SK-N-MC (cell line): ENCODE data around the gene SPHK1.

ENCODE experiments used
- DNase-seq: peaks from one replicate; pipeline ENCODE4 v3.0.0-alpha.2; 2011; ENCODE audit warnings: low read depth, low spot score
- H3K27ac ChIP-seq: fragments of 200-600 bp; sonication (generic); 2 replicates; pipeline ENCODE4 v1.5.1; 2016; ENCODE audit warnings: mixed run types
- H3K36me3 ChIP-seq: fragments of 200-600 bp; sonication (generic); 2 replicates; pipeline ENCODE4 v1.6.1; 2017; ENCODE audit warnings: antibody characterized with exemption, low read length, mixed read lengths; ENCODE audit not compliant: insufficient read depth
- H3K4me3 ChIP-seq: fragments of 200-600 bp; sonication (generic); 2 replicates; pipeline ENCODE4 v1.5.1; 2016
- H3K9ac ChIP-seq: fragments of 200-600 bp; sonication (generic); 2 replicates; pipeline ENCODE4 v1.8.0; 2017; ENCODE audit warnings: mixed run types, mixed read lengths; ENCODE audit not compliant: insufficient read length
- H3K9me3 ChIP-seq: fragments of 200-600 bp; sonication (generic); 2 replicates; pipeline ENCODE4 v1.6.1; 2017; ENCODE audit warnings: low read depth, mild to moderate bottlenecking, antibody characterized with exemption, low read length, moderate library complexity, mixed read lengths
- EZH2 ChIP-seq: fragments of 200-600 bp; sonication (generic); IDR thresholded peaks from one replicate; pipeline ENCODE4 v1.6.1; 2017; ENCODE audit warnings: antibody characterized with exemption
- FOXP2 ChIP-seq: optimal IDR thresholded peaks from 2 replicates; pipeline ENCODE3; 2011; ENCODE audit warnings: mild to moderate bottlenecking, moderate library complexity; ENCODE audit not compliant: insufficient read depth; ENCODE audit errors: extremely low read length, control extremely low read depth
- POLR2AphosphoS5 ChIP-seq: IDR thresholded peaks from 2 replicates; pipeline ENCODE4 v1.6.1; 2012; ENCODE audit warnings: mild to moderate bottlenecking, low read depth, low read length, borderline replicate concordance

The SPHK1 gene

GRCh38 chr17:76386966-76387765 is 2.8 kb downstream of the SPHK1 start:
- H3K36me3 ChIP-seq: no peaks in the 10 kb centered on the region; the same call in 1 of the 2 replicates

GRCh38 chr17:76388966-76389888 is 4.8 kb downstream of the SPHK1 start:
- no peaks in the 10 kb centered on the region for H3K9me3 ChIP-seq
- H3K4me3 ChIP-seq: no peak overlapping the region
- H3K36me3 ChIP-seq: peaks cover 10% of the 10 kb centered on the region
- H3K9ac ChIP-seq: no peak overlapping the region
- no peak for DNase-seq
- TF ChIP-seq EZH2 (no peak), FOXP2 (no peak), POLR2AphosphoS5 (no peak)
- H3K27ac ChIP-seq: no peak overlapping the region

More at GRCh38 chr17:76386966-76387765, 2.8 kb downstream of the SPHK1 start:
- H3K9me3 ChIP-seq: no peaks in the 10 kb centered on the region
- no peak for DNase-seq
- H3K9ac ChIP-seq: no peak overlapping the region
- H3K27ac ChIP-seq: no peak overlapping the region
- TF ChIP-seq POLR2AphosphoS5 (no peak; the same call in 1 of the 2 replicates), FOXP2 (no peak), EZH2 (no peak)
- no peak overlapping the region for H3K4me3 ChIP-seq

DNA sequence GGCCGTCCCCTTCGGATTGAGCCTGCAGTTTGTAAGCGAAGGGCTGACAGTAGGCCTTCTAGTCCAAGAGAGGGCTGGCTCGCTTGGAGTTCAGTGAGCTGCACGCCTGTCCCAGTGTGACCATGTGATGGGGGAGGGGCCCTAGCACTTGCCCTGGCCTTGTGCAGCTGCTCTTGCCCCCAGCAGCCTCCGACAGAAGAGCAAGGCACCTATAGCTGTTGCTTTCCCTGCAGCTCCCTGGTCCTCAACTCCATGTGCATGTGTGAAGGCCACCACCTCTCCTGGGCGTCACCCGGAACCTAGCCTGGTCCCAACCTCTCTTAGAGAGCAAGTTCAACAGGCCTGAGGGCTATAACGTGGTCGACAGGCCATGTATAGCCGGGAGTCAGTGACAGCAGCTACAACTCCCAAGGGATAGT is 5.6 kb downstream of the SPHK1 start:
- H3K9ac ChIP-seq: no peak overlapping the region
- no peak for DNase-seq
- no peak overlapping the region for H3K27ac ChIP-seq
- H3K9me3 ChIP-seq: no peaks in the 10 kb centered on the region
- no peak for TF ChIP-seq FOXP2
- TF ChIP-seq POLR2AphosphoS5: no peak
- TF ChIP-seq EZH2: no peak
- H3K36me3 ChIP-seq: peaks cover 11% of the 10 kb centered on the region
- no peak overlapping the region for H3K4me3 ChIP-seq

DNA sequence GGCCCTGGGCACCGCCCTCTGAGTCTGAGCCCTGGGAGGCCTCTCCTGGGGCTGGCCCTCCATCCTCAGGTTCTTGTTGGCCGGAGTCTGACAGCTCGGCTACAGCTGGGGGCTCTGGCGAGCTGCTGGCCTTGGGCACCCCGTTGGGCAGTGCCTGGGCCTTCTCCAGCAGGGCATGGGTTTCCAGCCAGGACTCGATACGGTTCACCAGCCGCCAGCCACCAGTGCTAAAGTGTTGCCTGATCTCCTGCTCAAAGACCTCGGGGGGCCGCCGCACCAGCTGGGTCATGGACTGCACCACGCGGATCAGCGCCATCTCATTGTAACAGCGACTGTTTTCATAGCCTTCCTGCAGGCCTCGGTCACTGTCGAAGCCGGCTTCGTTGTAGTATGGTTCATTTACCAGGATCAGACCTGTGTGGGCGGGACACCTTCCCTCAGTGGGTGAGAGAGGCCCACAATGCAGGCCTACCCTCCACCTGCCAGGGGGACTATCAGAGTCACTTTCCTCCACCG is 6.8 kb downstream of the SPHK1 start:
- no peak for DNase-seq
- Histone ChIP-seq H3K27ac (no peak overlapping the region), H3K9ac (no peak overlapping the region), H3K9me3 (no peaks in the 10 kb centered on the region), H3K4me3 (no peak overlapping the region), H3K36me3 (peaks cover 20% of the 10 kb centered on the region)
- TF ChIP-seq FOXP2 (no peak), EZH2 (no peak), POLR2AphosphoS5 (no peak)

GRCh38 chr17:76394166-76394565 is 9.8 kb downstream of the SPHK1 start:
- Histone ChIP-seq H3K27ac (0 out of 2 replicates have a peak overlapping the region, but pooled peaks have one; percentile 6), H3K4me3 (no peak overlapping the region), H3K36me3 (peaks cover 48% of the 10 kb centered on the region), H3K9me3 (no peaks in the 10 kb centered on the region), H3K9ac (no peak overlapping the region)
- DNase-seq: no peak
- TF ChIP-seq POLR2AphosphoS5: no peak

- DNase-seq: no peak
- Histone ChIP-seq H3K9me3 (no peaks in the 10 kb centered on the region), H3K36me3 (peaks cover 65% of the 10 kb centered on the region), H3K4me3 (no peak overlapping the region), H3K27ac (no peak overlapping the region), H3K9ac (no peak overlapping the region)
- no peak for TF ChIP-seq POLR2AphosphoS5
These were observed 11.6 kb downstream of the SPHK1 start for GRCh38 chr17:76395980-76396379.

GRCh38 chr17:76397184-76397583 is 12.8 kb downstream of the SPHK1 start:
- H3K27ac ChIP-seq: no peak overlapping the region
- TF ChIP-seq POLR2AphosphoS5 (no peak), FOXP2 (no peak), EZH2 (no peak)
- no peak overlapping the region for H3K4me3 ChIP-seq
- no peak overlapping the region for H3K9ac ChIP-seq
- DNase-seq: no peak
- H3K9me3 ChIP-seq: no peaks in the 10 kb centered on the region
- H3K36me3 ChIP-seq: peaks cover 76% of the 10 kb centered on the region

DNA sequence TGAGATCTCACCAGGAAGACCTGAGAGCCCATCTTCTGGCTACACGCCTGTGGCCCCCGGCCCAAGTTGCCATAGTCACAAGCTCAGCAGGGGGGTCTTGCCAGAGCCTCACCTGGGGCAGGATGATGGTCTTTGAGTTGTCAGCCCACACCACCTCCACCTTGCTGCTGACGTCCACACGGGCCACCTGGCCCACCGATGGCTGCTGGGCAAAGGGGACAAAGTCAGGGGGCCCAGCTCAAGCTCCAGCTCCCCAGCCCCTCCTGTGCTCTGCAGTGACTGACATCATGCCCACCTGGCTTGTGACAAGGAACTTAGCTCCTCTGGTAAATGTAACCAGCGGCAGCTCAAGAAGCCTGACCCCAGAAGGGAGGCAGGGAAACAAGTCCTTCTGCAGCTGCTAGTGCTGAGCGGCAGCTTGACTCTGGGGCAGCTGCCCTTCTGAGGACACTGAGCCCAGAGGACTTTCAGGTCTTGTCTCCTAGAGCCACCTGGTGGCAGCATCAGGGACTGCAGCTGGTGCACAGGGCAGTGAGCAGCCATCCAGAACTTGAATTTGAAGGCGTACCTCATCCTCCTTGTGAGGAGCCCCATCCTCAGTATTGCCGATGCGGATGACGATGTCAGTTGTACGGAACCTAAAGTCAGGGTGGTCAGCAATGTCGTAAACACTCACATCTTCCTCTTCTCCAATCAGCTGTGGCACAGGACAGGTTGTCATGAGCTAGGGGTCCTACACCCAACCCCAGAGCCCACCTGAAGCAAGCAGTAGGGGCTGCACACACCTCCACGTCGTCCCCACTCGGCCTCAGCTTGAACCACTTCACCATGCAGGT is 13.5 kb downstream of the SPHK1 start:
- Histone ChIP-seq H3K9me3 (no peaks in the 10 kb centered on the region), H3K36me3 (peaks cover 83% of the 10 kb centered on the region), H3K4me3 (no peak overlapping the region), H3K9ac (no peak overlapping the region), H3K27ac (no peak overlapping the region)
- TF ChIP-seq FOXP2: no peak
- DNase-seq: peak; percentile 44
